ENCODE data around the gene ERI3. TPM values are rescaled to one million over a fixed set of nuclear protein-coding genes. Genes with fewer than 3 reads are reported as not detected.
A peak's percentile ranks its signal among the peaks of the same experiment; 100 is the strongest.

ERI3 gene
- total RNA-seq, 1 donor from 2014 or later = 58.3 TPM

DNA sequence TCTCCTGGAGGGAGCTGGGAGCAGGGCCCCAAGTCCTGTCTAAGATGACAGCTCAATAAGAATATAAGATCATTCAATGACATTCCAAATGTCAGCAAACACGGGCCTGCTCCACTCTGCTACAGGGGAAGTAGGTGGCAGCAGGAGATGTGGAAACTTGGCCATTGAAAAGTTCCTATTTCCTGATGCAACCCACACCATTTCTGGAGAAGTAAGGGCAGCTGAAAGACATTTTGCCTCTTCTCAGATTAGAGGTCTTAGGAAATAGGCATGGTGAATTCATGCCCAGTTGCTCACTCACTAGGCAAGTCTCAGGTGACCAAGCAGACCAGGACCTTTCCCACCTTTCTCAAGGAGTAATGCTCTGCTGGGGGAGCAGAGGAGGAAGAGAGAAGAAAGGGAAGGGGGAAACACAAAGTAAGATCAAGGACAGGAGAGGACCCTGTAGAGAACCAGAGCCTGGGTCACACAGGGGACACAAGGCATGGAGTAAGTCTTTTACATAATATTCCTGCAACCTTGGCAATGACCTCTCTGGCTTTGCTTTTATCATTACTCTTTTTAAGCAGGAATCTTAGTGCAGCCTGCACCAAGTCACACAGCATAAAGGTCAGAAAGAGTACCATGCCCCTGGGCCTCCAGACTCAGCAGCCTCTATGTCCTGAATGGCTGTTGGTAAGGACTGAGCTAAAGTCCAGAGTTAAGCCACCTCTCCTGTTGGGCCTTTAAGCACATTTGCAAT, 72.9 kb downstream of the ERI3 start:
- Histone ChIP-seq H3K4me1 (ENCODE audit: insufficient read depth, low read length) (no peaks in the 10 kb centered on the region), H3K79me2 (ENCODE audit: insufficient read depth, low read length) (no peaks in the 10 kb centered on the region), H3K9ac (ENCODE audit: low read length) (no peak overlapping the region), H3K27ac (ENCODE audit: low read depth, low read length) (no peak overlapping the region), H3K4me3 (ENCODE audit: insufficient read depth, low read depth, low read length) (no peak overlapping the region), H3K27me3 (ENCODE audit: insufficient read depth, low read length) (no peaks in the 10 kb centered on the region), H4K20me1 (ENCODE audit: insufficient read depth, low read length) (peaks cover 22% of the 10 kb centered on the region), H3K9me3 (ENCODE audit: insufficient read depth, low read depth, low read length) (no peaks in the 10 kb centered on the region), H2AFZ (ENCODE audit: low read depth, low read length) (no peak overlapping the region), H3K4me2 (ENCODE audit: low read length) (no peak overlapping the region), H3K36me3 (ENCODE audit: insufficient read depth, low read length) (peaks cover 6% of the 10 kb centered on the region)
- H3K4me1 Mint-ChIP-seq (ENCODE audit: low read depth, unreplicated experiment) = no peaks in the 10 kb centered on the region
- H3K9me3 Mint-ChIP-seq (ENCODE audit: unreplicated experiment) = no peaks in the 10 kb centered on the region
- TF ChIP-seq EZH2 (IDR thresholded peaks at IDR 0.05; ENCODE audit: insufficient read depth, low read length) = no peak
- DNase-seq (ENCODE audit: low read depth) (no peak), FAIRE-seq (no peak)
- H3K27ac Mint-ChIP-seq (ENCODE audit: unreplicated experiment) = no peak overlapping the region
- H3K36me3 Mint-ChIP-seq (ENCODE audit: low read depth, unreplicated experiment) = peaks cover 10% of the 10 kb centered on the region
- no peak overlapping the region for H3K4me3 Mint-ChIP-seq (ENCODE audit: unreplicated experiment)
- H3K27me3 Mint-ChIP-seq (ENCODE audit: low read depth, unreplicated experiment) = no peaks in the 10 kb centered on the region

DNA sequence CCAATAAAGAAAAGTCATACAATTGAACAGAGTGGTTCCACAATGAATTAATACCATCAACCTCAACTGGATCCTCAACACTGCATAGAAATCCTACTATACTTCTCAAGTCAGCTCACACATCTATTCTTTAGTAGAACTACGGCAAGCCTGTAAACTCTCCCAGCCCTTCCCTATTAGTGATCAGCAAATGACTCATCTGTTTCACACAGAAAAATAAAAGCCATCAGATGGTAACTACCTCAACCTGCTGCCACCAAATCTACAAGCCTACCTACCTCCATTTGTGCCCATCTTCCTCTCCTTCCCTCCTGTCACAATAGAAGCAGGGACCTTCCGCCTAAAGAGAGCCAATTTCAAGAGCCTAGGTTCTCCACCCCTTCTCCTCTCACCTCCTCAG, 78.2 kb downstream of the ERI3 start:
- no peak overlapping the region for H3K4me2 ChIP-seq (ENCODE audit: low read length)
- Mint-ChIP-seq H3K27ac (ENCODE audit: unreplicated experiment) (no peak overlapping the region), H3K4me1 (ENCODE audit: low read depth, unreplicated experiment) (no peaks in the 10 kb centered on the region), H3K36me3 (ENCODE audit: low read depth, unreplicated experiment) (peaks cover 3% of the 10 kb centered on the region), H3K27me3 (ENCODE audit: low read depth, unreplicated experiment) (no peaks in the 10 kb centered on the region), H3K9me3 (ENCODE audit: unreplicated experiment) (no peaks in the 10 kb centered on the region), H3K4me3 (ENCODE audit: unreplicated experiment) (no peak overlapping the region)
- peaks cover 3% of the 10 kb centered on the region for H3K4me1 ChIP-seq (ENCODE audit: insufficient read depth, low read length)
- no peak overlapping the region for H3K27ac ChIP-seq (ENCODE audit: low read depth, low read length)
- H3K4me3 ChIP-seq (ENCODE audit: insufficient read depth, low read depth, low read length) = no peak overlapping the region
- H3K9me3 ChIP-seq (ENCODE audit: insufficient read depth, low read depth, low read length) = no peaks in the 10 kb centered on the region
- H3K9ac ChIP-seq (ENCODE audit: low read length) = no peak overlapping the region
- no peaks in the 10 kb centered on the region for H3K27me3 ChIP-seq (ENCODE audit: insufficient read depth, low read length)
- no peaks in the 10 kb centered on the region for H3K36me3 ChIP-seq (ENCODE audit: insufficient read depth, low read length)
- no peak for FAIRE-seq
- TF ChIP-seq, protein P1, sequence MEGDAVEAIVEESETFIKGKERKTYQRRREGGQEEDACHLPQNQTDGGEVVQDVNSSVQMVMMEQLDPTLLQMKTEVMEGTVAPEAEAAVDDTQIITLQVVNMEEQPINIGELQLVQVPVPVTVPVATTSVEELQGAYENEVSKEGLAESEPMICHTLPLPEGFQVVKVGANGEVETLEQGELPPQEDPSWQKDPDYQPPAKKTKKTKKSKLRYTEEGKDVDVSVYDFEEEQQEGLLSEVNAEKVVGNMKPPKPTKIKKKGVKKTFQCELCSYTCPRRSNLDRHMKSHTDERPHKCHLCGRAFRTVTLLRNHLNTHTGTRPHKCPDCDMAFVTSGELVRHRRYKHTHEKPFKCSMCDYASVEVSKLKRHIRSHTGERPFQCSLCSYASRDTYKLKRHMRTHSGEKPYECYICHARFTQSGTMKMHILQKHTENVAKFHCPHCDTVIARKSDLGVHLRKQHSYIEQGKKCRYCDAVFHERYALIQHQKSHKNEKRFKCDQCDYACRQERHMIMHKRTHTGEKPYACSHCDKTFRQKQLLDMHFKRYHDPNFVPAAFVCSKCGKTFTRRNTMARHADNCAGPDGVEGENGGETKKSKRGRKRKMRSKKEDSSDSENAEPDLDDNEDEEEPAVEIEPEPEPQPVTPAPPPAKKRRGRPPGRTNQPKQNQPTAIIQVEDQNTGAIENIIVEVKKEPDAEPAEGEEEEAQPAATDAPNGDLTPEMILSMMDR (IDR thresholded peaks at IDR 0.05; ENCODE audit: insufficient read depth, low read depth, low read length) = no peak
- no peak for TF ChIP-seq EZH2 (IDR thresholded peaks at IDR 0.05; ENCODE audit: insufficient read depth, low read length)
- H3K79me2 ChIP-seq (ENCODE audit: insufficient read depth, low read length) = no peaks in the 10 kb centered on the region
- peaks cover 47% of the 10 kb centered on the region for H4K20me1 ChIP-seq (ENCODE audit: insufficient read depth, low read length)
- no peak overlapping the region for H2AFZ ChIP-seq (ENCODE audit: low read depth, low read length)
- DNase-seq (ENCODE audit: low read depth) = peak; percentile 7

DNA sequence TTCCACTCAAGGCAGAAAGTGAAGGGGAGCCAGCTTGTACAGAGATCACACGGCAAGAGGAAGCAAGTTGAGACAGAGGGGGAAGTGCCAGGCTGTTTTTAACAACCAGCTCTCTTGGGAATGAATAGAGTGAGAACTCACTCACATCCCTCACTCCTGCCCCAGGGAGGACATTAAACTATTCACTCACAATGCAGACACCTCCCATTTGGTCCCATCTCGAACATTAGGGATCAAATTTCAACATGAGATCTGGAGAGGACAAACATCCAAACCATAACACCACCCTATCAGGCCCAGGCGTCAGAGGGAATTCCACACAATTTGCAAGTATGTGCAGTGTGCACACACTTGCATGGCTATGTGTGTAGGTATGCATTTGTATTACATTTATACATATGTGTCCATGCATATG, 79.1 kb downstream of the ERI3 start:
- no peak overlapping the region for H3K4me3 Mint-ChIP-seq (ENCODE audit: unreplicated experiment)
- Histone ChIP-seq H3K27me3 (ENCODE audit: insufficient read depth, low read length) (no peaks in the 10 kb centered on the region), H3K27ac (ENCODE audit: low read depth, low read length) (no peak overlapping the region), H3K79me2 (ENCODE audit: insufficient read depth, low read length) (no peaks in the 10 kb centered on the region), H2AFZ (ENCODE audit: low read depth, low read length) (no peak overlapping the region), H3K4me1 (ENCODE audit: insufficient read depth, low read length) (peaks cover 3% of the 10 kb centered on the region), H3K4me2 (ENCODE audit: low read length) (no peak overlapping the region), H3K9ac (ENCODE audit: low read length) (no peak overlapping the region), H3K9me3 (ENCODE audit: insufficient read depth, low read depth, low read length) (no peaks in the 10 kb centered on the region), H3K36me3 (ENCODE audit: insufficient read depth, low read length) (no peaks in the 10 kb centered on the region), H4K20me1 (ENCODE audit: insufficient read depth, low read length) (peaks cover 51% of the 10 kb centered on the region), H3K4me3 (ENCODE audit: insufficient read depth, low read depth, low read length) (no peak overlapping the region)
- H3K36me3 Mint-ChIP-seq (ENCODE audit: low read depth, unreplicated experiment) = peaks cover 3% of the 10 kb centered on the region
- DNase-seq (ENCODE audit: low read depth) = no peak
- no peaks in the 10 kb centered on the region for H3K27me3 Mint-ChIP-seq (ENCODE audit: low read depth, unreplicated experiment)
- no peak overlapping the region for H3K27ac Mint-ChIP-seq (ENCODE audit: unreplicated experiment)
- H3K9me3 Mint-ChIP-seq (ENCODE audit: unreplicated experiment) = no peaks in the 10 kb centered on the region
- TF ChIP-seq, protein P1 (IDR thresholded peaks at IDR 0.05; ENCODE audit: insufficient read depth, low read depth, low read length) = no peak
- TF ChIP-seq EZH2 (IDR thresholded peaks at IDR 0.05; ENCODE audit: insufficient read depth, low read length) = no peak
- FAIRE-seq = no peak
- H3K4me1 Mint-ChIP-seq (ENCODE audit: low read depth, unreplicated experiment) = no peaks in the 10 kb centered on the region
